T-cell (primary cell): Measurements from ENCODE around the gene INPP4B. TPM values are rescaled to one million over a fixed set of nuclear protein-coding genes. Genes with fewer than 3 reads are reported as not detected.

Source experiments
- ATAC-seq, 4 experiments: fragments of 200-7000 bp in 3 of 4; fragments of 150-1000 bp in 1 of 4; cut with Tn5 transposase; replicated peaks in 1 of 4; 1 replicate in 3 of 4; 2 replicates in 1 of 4; pipeline ENCODE4 v1.10.0; 2021; ENCODE audit warnings: moderate library complexity in 3 of 4, mild to moderate bottlenecking in 2 of 4, moderate number of reproducible peaks in 1 of 4
- CTCF ChIA-PET, 2 donors: fragments of 300-600 bp; sonication (Branson Sonifier 250); formaldehyde crosslinking; loops; one replicate each; lab custom pipeline; 2022; ENCODE audit warnings: antibody characterized with exemption in 2 of 2; lab: Charles Lee
- POLR2A ChIA-PET, 2 donors: fragments of 300-600 bp; sonication (Branson Sonifier 250); formaldehyde crosslinking; loops; one replicate each; lab custom pipeline; 2022; ENCODE audit warnings: antibody characterized with exemption in 2 of 2; lab: Charles Lee
- DNase-seq, 35 experiments: peaks; one replicate each; pipeline versions ENCODE4 v3.0.0 to v3.0.0-alpha.2; 2013 to 2023
- H3K27ac ChIP-seq: one replicate; pipeline ENCODE4 v1.5.1; 2013; ENCODE audit warnings: low read length
- H3K27me3 ChIP-seq, 2 experiments: replicated peaks in 1 of 2; 1 replicate in 1 of 2; 2 replicates in 1 of 2; pipeline versions ENCODE4 v1.6.1 to v1.7.0; 2013; ENCODE audit warnings: low read length in 1 of 2, mixed read lengths in 1 of 2; ENCODE audit not compliant: control insufficient read depth in 2 of 2, insufficient read depth in 2 of 2; ENCODE audit errors: extremely low read depth in 1 of 2
- H3K36me3 ChIP-seq, 2 donors: 1 replicate in 1 of 2; 2 replicates in 1 of 2; pipeline versions ENCODE4 v1.6.1 to v1.7.0; 2013; ENCODE audit warnings: low read length in 1 of 2; ENCODE audit not compliant: control insufficient read depth in 2 of 2, insufficient read depth in 1 of 2; ENCODE audit errors: extremely low read depth in 1 of 2
- H3K4me1 ChIP-seq, 2 experiments: 1 replicate in 1 of 2; 2 replicates in 1 of 2; pipeline versions ENCODE4 v1.6.1 to v1.7.0; 2013; ENCODE audit warnings: low read length in 2 of 2, mixed read lengths in 1 of 2; ENCODE audit not compliant: insufficient read depth in 2 of 2, control insufficient read depth in 1 of 2; ENCODE audit errors: extremely low read depth in 1 of 2
- H3K4me3 ChIP-seq, 2 donors: 1 replicate in 1 of 2; 2 replicates in 1 of 2; pipeline versions ENCODE4 v1.5.1 to v1.7.0; 2013; ENCODE audit warnings: mild to moderate bottlenecking in 2 of 2, low read length in 1 of 2, moderate library complexity in 1 of 2; ENCODE audit not compliant: control insufficient read depth in 1 of 2; ENCODE audit errors: extremely low read depth in 1 of 2
- H3K9me3 ChIP-seq: 2 replicates; pipeline ENCODE4 v1.7.0; 2013
- H3K27ac Mint-ChIP-seq, 2 donors: one replicate each; pipeline ENCODE4 v1.8.0; 2020 to 2021; ENCODE audit warnings: mild to moderate bottlenecking in 2 of 2, mixed read lengths in 2 of 2
- H3K27me3 Mint-ChIP-seq, 2 donors: one replicate each; pipeline ENCODE4 v1.8.0; 2021 to 2022; ENCODE audit warnings: mixed read lengths in 2 of 2
- H3K36me3 Mint-ChIP-seq: one replicate; pipeline ENCODE4 v1.8.0; 2021; ENCODE audit warnings: mixed read lengths
- H3K4me1 Mint-ChIP-seq, 3 donors: one replicate each; pipeline ENCODE4 v1.8.0; 2020 to 2022; ENCODE audit warnings: mixed read lengths in 3 of 3, mild to moderate bottlenecking in 1 of 3
- H3K4me3 Mint-ChIP-seq, 3 donors: one replicate each; pipeline ENCODE4 v1.8.0; 2020 to 2022; ENCODE audit warnings: mild to moderate bottlenecking in 3 of 3, mixed read lengths in 3 of 3, moderate library complexity in 3 of 3
- H3K9me3 Mint-ChIP-seq, 3 donors: one replicate each; pipeline ENCODE4 v1.8.0; 2020 to 2022; ENCODE audit warnings: mixed read lengths in 3 of 3
- WGBS: methylation state at CpG from one replicate; pipeline ENCODE4 v1.1.5; 2013; ENCODE audit warnings: missing lambda C conversion rate; ENCODE audit not compliant: insufficient coverage; 5-methylcytosine and 5-hydroxymethylcytosine counted together
- total RNA-seq, 35 experiments: library from RNA in 6 of 35; stranded (reverse) in 6 of 35; fragments of 120-200 nt in 1 of 35; gene quantifications; one replicate each; pipeline versions ENCODE4 v1.2.1 to v1.2.4 and lab custom pipeline; 2013 to 2026

The INPP4B gene
- total RNA-seq, 5 donors from 2014 or later (not counting 1 experiment from before 2014, with no cell fraction given): 47.4 to 99.7 (median 71.3) TPM

GRCh38 chr4:142092941-142093340, 753.2 kb downstream of the INPP4B start:
- no peak overlapping the region for H3K27ac Mint-ChIP-seq
- Histone ChIP-seq H3K9me3 (no peaks in the 10 kb centered on the region), H3K27ac (no peak overlapping the region), H3K4me3 (no peak overlapping the region), H3K27me3 (no peaks in the 10 kb centered on the region), H3K36me3 (peaks cover 0 to 25% of the 10 kb centered on the region in 2 donors), H3K4me1 (no peaks in the 10 kb centered on the region)
- peaks cover 3 to 8% (median 6%) of the 10 kb centered on the region in 3 donors for H3K4me1 Mint-ChIP-seq
- H3K27me3 Mint-ChIP-seq: no peaks in the 10 kb centered on the region
- no peaks in the 10 kb centered on the region for H3K9me3 Mint-ChIP-seq
- ChIA-PET POLR2A (interaction anchor here in 1 of 2 donors (0.5 kb wide), 1 partner anchor 20 kb away, joined by 9 read pairs; no protein-coding TSS in a partner anchor), CTCF (no interaction called here)
- no peak overlapping the region for H3K4me3 Mint-ChIP-seq
- DNase-seq: no peak
- no peak for ATAC-seq
- peaks cover 47% of the 10 kb centered on the region for H3K36me3 Mint-ChIP-seq
- no CpG with 5 or more reads among the region's 1 CpG for whole genome bisulfite sequencing

DNA sequence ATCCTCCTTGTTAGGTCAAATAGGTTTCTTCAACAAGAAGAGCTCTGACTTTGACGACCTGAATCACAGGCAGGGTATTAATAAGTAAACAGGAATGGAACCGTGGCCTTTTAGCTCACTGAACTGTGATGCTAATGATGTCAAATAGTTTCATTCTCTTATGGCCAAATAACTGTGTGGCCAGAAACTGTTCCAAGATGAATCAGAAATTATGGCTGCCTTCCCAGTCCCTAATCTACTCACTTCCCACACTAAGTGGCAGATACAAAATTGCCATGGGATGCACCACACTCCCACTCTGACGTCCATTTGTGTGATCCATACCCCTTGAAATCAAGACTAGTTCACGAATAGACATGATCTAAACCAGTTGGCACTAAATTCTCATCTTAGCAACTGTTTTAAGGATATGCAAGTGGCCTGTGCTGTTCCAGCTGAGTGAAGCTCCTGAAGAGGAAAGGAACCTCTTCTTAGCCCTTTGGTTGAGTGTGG, 754.4 kb downstream of the INPP4B start:
- H3K9me3 Mint-ChIP-seq: no peaks in the 10 kb centered on the region
- CTCF ChIA-PET: no interaction called here

DNA sequence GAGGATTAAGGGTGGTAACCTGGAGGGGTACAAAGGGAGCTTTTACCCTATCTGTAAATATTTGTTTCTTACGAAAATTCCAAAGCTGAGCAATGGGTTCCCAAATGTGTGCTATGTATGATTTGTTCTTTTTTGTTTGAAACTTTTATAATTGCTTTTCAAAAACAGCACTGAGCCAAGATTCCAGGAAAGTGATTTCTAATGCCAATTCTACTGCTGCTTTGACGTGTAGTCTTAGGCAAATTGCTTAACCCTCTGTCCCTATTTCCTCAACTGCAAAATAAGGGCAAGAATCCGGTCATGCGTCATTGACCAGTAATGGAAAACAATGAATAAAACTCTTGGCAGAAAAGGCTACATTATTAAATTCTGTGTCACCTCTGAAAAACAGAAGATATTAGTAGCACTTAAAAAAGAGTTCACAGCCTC, 755.0 kb downstream of the INPP4B start:
- peaks cover 3 to 6% (median 4%) of the 10 kb centered on the region in 3 donors for H3K4me1 Mint-ChIP-seq
- CTCF ChIA-PET: interaction anchor here in 1 of 2 donors (0.6 kb wide), 1 partner anchor 50 kb away, joined by 4 read pairs; no protein-coding TSS in a partner anchor
- Histone ChIP-seq H3K27me3 (no peaks in the 10 kb centered on the region), H3K36me3 (peaks cover 0 to 28% of the 10 kb centered on the region in 2 donors), H3K9me3 (no peaks in the 10 kb centered on the region), H3K27ac (no peak overlapping the region), H3K4me3 (no peak overlapping the region), H3K4me1 (no peaks in the 10 kb centered on the region)
- no peaks in the 10 kb centered on the region for H3K9me3 Mint-ChIP-seq
- 100% methylated on average over 1 of the region's 4 CpGs for WGBS
- DNase-seq: no peak
- ATAC-seq: no peak
- no peak overlapping the region for H3K4me3 Mint-ChIP-seq
- no peak overlapping the region for H3K27ac Mint-ChIP-seq
- POLR2A ChIA-PET: interaction anchor here in 1 of 2 donors (0.6 to 1.2 kb wide), 2 partner anchors 22 to 1527 kb away, joined by 3 to 4 read pairs; no protein-coding TSS in a partner anchor
- H3K27me3 Mint-ChIP-seq: no peaks in the 10 kb centered on the region
- H3K36me3 Mint-ChIP-seq: peaks cover 56% of the 10 kb centered on the region

More for the DNA sequence above, 754.4 kb downstream of the INPP4B start:
- H3K27me3 Mint-ChIP-seq: no peaks in the 10 kb centered on the region
- Histone ChIP-seq H3K4me1 (no peaks in the 10 kb centered on the region), H3K27ac (no peak overlapping the region), H3K9me3 (no peaks in the 10 kb centered on the region), H3K27me3 (no peaks in the 10 kb centered on the region), H3K4me3 (no peak overlapping the region), H3K36me3 (peaks cover 0 to 24% of the 10 kb centered on the region in 2 donors)
- no peak for DNase-seq
- no peak for ATAC-seq
- no peak overlapping the region for H3K4me3 Mint-ChIP-seq
- H3K36me3 Mint-ChIP-seq: peaks cover 52% of the 10 kb centered on the region
- POLR2A ChIA-PET: interaction anchor here in 1 of 2 donors (0.6 to 1.2 kb wide), 2 partner anchors 21 to 1528 kb away, joined by 3 to 4 read pairs; no protein-coding TSS in a partner anchor
- no peak overlapping the region for H3K27ac Mint-ChIP-seq
- 100% methylated on average over 2 of the region's 4 CpGs for WGBS
- peaks cover 3 to 6% (median 4%) of the 10 kb centered on the region in 3 donors for H3K4me1 Mint-ChIP-seq

GRCh38 chr4:142088906-142089305, 757.2 kb downstream of the INPP4B start:
- no peak overlapping the region for H3K27ac ChIP-seq
- H3K4me3 ChIP-seq: no peak overlapping the region
- peaks cover 49% of the 10 kb centered on the region for H3K36me3 Mint-ChIP-seq
- H3K4me3 Mint-ChIP-seq: no peak overlapping the region
- H3K9me3 Mint-ChIP-seq: no peaks in the 10 kb centered on the region
- H3K4me1 Mint-ChIP-seq: peaks cover 3 to 4% (median 4%) of the 10 kb centered on the region in 3 donors
- peaks cover 0 to 28% of the 10 kb centered on the region in 2 donors for H3K36me3 ChIP-seq
- no peaks in the 10 kb centered on the region for H3K9me3 ChIP-seq
- 82% methylated on average over 4 of the region's 4 CpGs for WGBS
- H3K27me3 ChIP-seq: no peaks in the 10 kb centered on the region
- DNase-seq: no peak
- no peaks in the 10 kb centered on the region for H3K27me3 Mint-ChIP-seq
- ChIA-PET POLR2A (interaction anchor here (0.6 kb wide), 2 partner anchors 470 to 604 kb away, joined by 7 to 10 read pairs; no protein-coding TSS in a partner anchor), CTCF (no interaction called here)
- H3K27ac Mint-ChIP-seq: peak overlapping the region in 1 of 2 donors; percentile 47
- H3K4me1 ChIP-seq: no peaks in the 10 kb centered on the region
- ATAC-seq: no peak

GRCh38 chr4:142085513-142086292, 760.4 kb downstream of the INPP4B start:
- H3K4me3 ChIP-seq: no peak overlapping the region
- H3K4me1 Mint-ChIP-seq: peaks cover 0 to 2% (median 0%) of the 10 kb centered on the region in 3 donors
- POLR2A ChIA-PET: no interaction called here
- no peaks in the 10 kb centered on the region for H3K9me3 Mint-ChIP-seq
- DNase-seq: no peak
- no peaks in the 10 kb centered on the region for H3K27me3 Mint-ChIP-seq
- H3K4me1 ChIP-seq: no peaks in the 10 kb centered on the region
- peak overlapping the region in 1 of 2 donors; percentile 31 for H3K27ac Mint-ChIP-seq
- no peaks in the 10 kb centered on the region for H3K27me3 ChIP-seq
- peaks cover 56% of the 10 kb centered on the region for H3K36me3 Mint-ChIP-seq
- CTCF ChIA-PET: interaction anchor here in 1 of 2 donors (0.6 kb wide), 1 partner anchor 1228 kb away, joined by 5 read pairs; no protein-coding TSS in a partner anchor
- no peaks in the 10 kb centered on the region for H3K9me3 ChIP-seq
- no peak overlapping the region for H3K4me3 Mint-ChIP-seq
- no peak for ATAC-seq
- H3K36me3 ChIP-seq: peaks cover 0 to 38% of the 10 kb centered on the region in 2 donors
- no CpG with 5 or more reads among the region's 4 CpGs for WGBS
- no peak overlapping the region for H3K27ac ChIP-seq

DNA sequence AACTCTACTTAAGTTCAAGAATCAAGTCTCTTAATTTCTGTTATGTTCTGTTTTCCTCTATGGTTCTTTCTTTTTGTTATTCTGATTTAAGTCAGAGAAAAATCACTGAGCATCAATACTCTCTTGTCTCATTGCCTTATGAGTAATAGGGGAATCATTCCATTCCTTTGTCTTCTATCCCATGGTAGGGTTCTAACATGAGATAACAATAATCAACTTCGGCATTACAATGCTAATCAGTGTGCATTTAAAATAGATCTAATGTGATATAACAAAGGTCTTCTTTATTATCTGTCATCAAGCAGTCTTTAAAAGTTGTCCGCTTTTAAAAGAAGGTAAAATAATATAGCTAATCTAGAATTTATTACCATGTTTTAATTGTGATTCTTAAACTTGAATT, 762.8 kb downstream of the INPP4B start:
- ChIA-PET CTCF (no interaction called here), POLR2A (no interaction called here)
- Mint-ChIP-seq H3K27ac (no peak overlapping the region), H3K27me3 (no peaks in the 10 kb centered on the region), H3K4me1 (peaks cover 0 to 2% (median 0%) of the 10 kb centered on the region in 3 donors), H3K4me3 (no peak overlapping the region), H3K36me3 (peaks cover 58% of the 10 kb centered on the region), H3K9me3 (no peaks in the 10 kb centered on the region)
- Histone ChIP-seq H3K4me3 (no peak overlapping the region), H3K9me3 (no peaks in the 10 kb centered on the region), H3K27me3 (no peaks in the 10 kb centered on the region), H3K36me3 (peaks cover 0 to 40% of the 10 kb centered on the region in 2 donors), H3K4me1 (no peaks in the 10 kb centered on the region), H3K27ac (no peak overlapping the region)
- DNase-seq (no peak), ATAC-seq (no peak)
- no CpG with 5 or more reads among the region's 2 CpGs for WGBS
